CD4-positive, CD25-positive, alpha-beta regulatory T cell (primary cell): ENCODE results near the gene RNGTT. TPM values are rescaled to one million over a fixed set of nuclear protein-coding genes. Genes with fewer than 3 reads are reported as not detected.
"Not testable (repeated sequence)": the region's sequence is repeated elsewhere in the genome, so short reads cannot be mapped to it uniquely, and the experiment has no call there.

ENCODE experiments used
- ATAC-seq, 2 donors: fragments of 150-1000 bp; cut with Tn5 transposase; one replicate each; pipeline ENCODE4 v1.10.0; 2021; ENCODE audit warnings: low read depth in 2 of 2, moderate number of reproducible peaks in 2 of 2, moderate library complexity in 1 of 2
- DNase-seq, 3 donors: peaks; one replicate each; pipeline versions ENCODE4 v3.0.0 to v3.0.0-alpha.2; 2012 to 2022; ENCODE audit warnings: mixed read lengths in 1 of 3
- H3K27ac ChIP-seq: one replicate; pipeline ENCODE4 v1.7.0; 2013; ENCODE audit warnings: mild to moderate bottlenecking, low read length; ENCODE audit not compliant: insufficient read depth, poor library complexity, severe bottlenecking
- H3K27me3 ChIP-seq: one replicate; pipeline ENCODE4 v1.7.0; 2013; ENCODE audit warnings: low read length; ENCODE audit not compliant: control insufficient read depth, insufficient read depth
- H3K36me3 ChIP-seq: one replicate; pipeline ENCODE4 v1.7.0; 2013; ENCODE audit warnings: mild to moderate bottlenecking, low read length, moderate library complexity; ENCODE audit not compliant: control insufficient read depth, insufficient read depth
- H3K4me1 ChIP-seq: 2 replicates; pipeline ENCODE4 v1.7.0; 2013; ENCODE audit warnings: mild to moderate bottlenecking, low read length; ENCODE audit not compliant: insufficient read depth, control insufficient read depth, poor library complexity, severe bottlenecking
- H3K4me3 ChIP-seq: one replicate; pipeline ENCODE4 v1.7.0; 2013; ENCODE audit warnings: low read depth, mild to moderate bottlenecking, low read length, moderate library complexity
- H3K9me3 ChIP-seq, 2 experiments: 1 replicate in 1 of 2; 2 replicates in 1 of 2; pipeline ENCODE4 v1.7.0; 2013; ENCODE audit warnings: low read length in 2 of 2, mild to moderate bottlenecking in 1 of 2, moderate library complexity in 1 of 2; ENCODE audit not compliant: control insufficient read depth in 2 of 2
- H3K27ac Mint-ChIP-seq, 3 donors: one replicate each; pipeline ENCODE4 v1.8.0; 2020 to 2022; ENCODE audit warnings: mild to moderate bottlenecking in 3 of 3, mixed read lengths in 3 of 3, moderate library complexity in 2 of 3
- H3K27me3 Mint-ChIP-seq: one replicate; pipeline ENCODE4 v1.8.0; 2022; ENCODE audit warnings: mild to moderate bottlenecking, mixed read lengths
- H3K36me3 Mint-ChIP-seq: one replicate; pipeline ENCODE4 v1.8.0; 2020; ENCODE audit warnings: mixed read lengths
- H3K4me1 Mint-ChIP-seq, 4 donors: one replicate each; pipeline ENCODE4 v1.8.0; 2020 to 2022; ENCODE audit warnings: mixed read lengths in 4 of 4, mild to moderate bottlenecking in 1 of 4
- H3K4me3 Mint-ChIP-seq, 4 donors: one replicate each; pipeline ENCODE4 v1.8.0; 2020 to 2022; ENCODE audit warnings: mild to moderate bottlenecking in 4 of 4, mixed read lengths in 4 of 4, moderate library complexity in 3 of 4
- H3K9me3 Mint-ChIP-seq, 7 donors: one replicate each; pipeline ENCODE4 v1.8.0; 2020 to 2022; ENCODE audit warnings: mixed read lengths in 7 of 7, mild to moderate bottlenecking in 3 of 7, moderate library complexity in 2 of 7
- polyA plus RNA-seq, 4 donors: library from polyadenylated mRNA; unstranded; fragments of 300-500 nt; fragmentation: Illumina TruSeq; gene quantifications; one replicate each; pipeline ENCODE4 v1.2.3, GENCODE V29; 2021
- total RNA-seq: library from RNA; stranded (reverse); gene quantifications from one replicate; pipeline ENCODE4 v1.2.3, GENCODE V29; 2022

RNGTT gene
- total and polyA plus RNA-seq, 5 donors from 2014 or later = 14.8 to 22.5 (median 21.8) TPM

- DNase-seq = no peak
- H3K27me3 ChIP-seq = no peaks in the 10 kb centered on the region
- H3K4me1 ChIP-seq = no peaks in the 10 kb centered on the region
- H3K27ac ChIP-seq = no peak overlapping the region
- H3K27ac Mint-ChIP-seq = no peak overlapping the region
- peaks cover 2% of the 10 kb centered on the region for H3K36me3 ChIP-seq
- H3K9me3 ChIP-seq = no peaks in the 10 kb centered on the region
- ATAC-seq = no peak
- no peak overlapping the region for H3K4me3 Mint-ChIP-seq
- H3K9me3 Mint-ChIP-seq = no peaks in the 10 kb centered on the region
- H3K4me3 ChIP-seq = no peak overlapping the region
- peaks cover 4 to 9% (median 6%) of the 10 kb centered on the region in 4 donors for H3K4me1 Mint-ChIP-seq
- H3K36me3 Mint-ChIP-seq = peaks cover 12% of the 10 kb centered on the region
- H3K27me3 Mint-ChIP-seq = no peaks in the 10 kb centered on the region
Observed at GRCh38 chr6:88945415-88946008, 17.9 kb downstream of the RNGTT start.

- H3K4me1 ChIP-seq = no peaks in the 10 kb centered on the region
- H3K36me3 ChIP-seq = peaks cover 42% of the 10 kb centered on the region
- Mint-ChIP-seq H3K4me1 (peaks cover 3 to 8% (median 5%) of the 10 kb centered on the region in 4 donors), H3K36me3 (peaks cover 77% of the 10 kb centered on the region), H3K27ac (peak overlapping the region in 2 of 3 donors; percentile 31 to 35), H3K9me3 (peaks cover 2 to 37% (median 14%) of the 10 kb centered on the region in 7 donors), H3K27me3 (no peaks in the 10 kb centered on the region), H3K4me3 (no peak overlapping the region)
- ATAC-seq = no peak
- no peak overlapping the region for H3K27ac ChIP-seq
- no peak overlapping the region for H3K4me3 ChIP-seq
- H3K27me3 ChIP-seq = no peaks in the 10 kb centered on the region
- no peak for DNase-seq
- peaks cover 8 to 19% of the 10 kb centered on the region in 2 experiments for H3K9me3 ChIP-seq
Observed at GRCh38 chr6:88933521-88933920, 29.9 kb downstream of the RNGTT start.

- not testable (repeated sequence) for H3K27me3 ChIP-seq, H3K4me3 ChIP-seq, H3K27ac Mint-ChIP-seq, H3K4me1 Mint-ChIP-seq, H3K27ac ChIP-seq, H3K4me1 ChIP-seq, DNase-seq, H3K4me3 Mint-ChIP-seq, ATAC-seq, H3K27me3 Mint-ChIP-seq
- Mint-ChIP-seq H3K9me3 (peaks cover 0 to 37% (median 11%) of the 10 kb centered on the region in 7 donors), H3K36me3 (peaks cover 68% of the 10 kb centered on the region)
- Histone ChIP-seq H3K36me3 (peaks cover 46% of the 10 kb centered on the region), H3K9me3 (peaks cover 8 to 19% of the 10 kb centered on the region in 2 experiments)
Observed at GRCh38 chr6:88932019-88932418, 31.4 kb downstream of the RNGTT start.

- Mint-ChIP-seq H3K9me3 (no peaks in the 10 kb centered on the region), H3K4me3 (no peak overlapping the region), H3K4me1 (peaks cover 15 to 36% (median 23%) of the 10 kb centered on the region in 4 donors), H3K36me3 (peaks cover 22% of the 10 kb centered on the region), H3K27me3 (no peaks in the 10 kb centered on the region), H3K27ac (peak overlapping the region in 2 of 3 donors; percentile 82 to 87)
- Histone ChIP-seq H3K27ac (no peak overlapping the region), H3K27me3 (no peaks in the 10 kb centered on the region), H3K9me3 (no peaks in the 10 kb centered on the region), H3K4me1 (peaks cover 4% of the 10 kb centered on the region), H3K4me3 (no peak overlapping the region), H3K36me3 (peaks cover 24% of the 10 kb centered on the region)
- DNase-seq = no peak
- no peak for ATAC-seq
Observed at GRCh38 chr6:88922775-88923548, 40.5 kb downstream of the RNGTT start.

- DNase-seq = peak in 1 of 3 donors; percentile 18
- Histone ChIP-seq H3K4me3 (no peak overlapping the region), H3K9me3 (no peaks in the 10 kb centered on the region), H3K27ac (no peak overlapping the region), H3K4me1 (peaks cover 7% of the 10 kb centered on the region), H3K36me3 (peaks cover 21% of the 10 kb centered on the region), H3K27me3 (no peaks in the 10 kb centered on the region)
- Mint-ChIP-seq H3K4me3 (no peak overlapping the region), H3K9me3 (peaks cover 0 to 1% (median 0%) of the 10 kb centered on the region in 7 donors), H3K4me1 (peaks cover 23 to 45% (median 33%) of the 10 kb centered on the region in 4 donors), H3K27me3 (no peaks in the 10 kb centered on the region), H3K36me3 (peaks cover 22% of the 10 kb centered on the region), H3K27ac (no peak overlapping the region)
- ATAC-seq = peak; percentile 41 to 43
Observed at GRCh38 chr6:88921734-88922133, 41.7 kb downstream of the RNGTT start.

GRCh38 chr6:88920774-88921733 lies 42.4 kb downstream of the RNGTT start:
- H3K4me3 ChIP-seq = no peak overlapping the region
- DNase-seq (no peak), ATAC-seq (no peak)
- peaks cover 18% of the 10 kb centered on the region for H3K36me3 ChIP-seq
- no peak overlapping the region for H3K27ac ChIP-seq
- Mint-ChIP-seq H3K9me3 (peaks cover 0 to 2% (median 0%) of the 10 kb centered on the region in 7 donors), H3K36me3 (peaks cover 16% of the 10 kb centered on the region), H3K4me1 (peaks cover 26 to 43% (median 38%) of the 10 kb centered on the region in 4 donors), H3K27ac (peak overlapping the region in 1 of 3 donors; percentile 38), H3K4me3 (no peak overlapping the region), H3K27me3 (no peaks in the 10 kb centered on the region)
- no peaks in the 10 kb centered on the region for H3K27me3 ChIP-seq
- peaks cover 7% of the 10 kb centered on the region for H3K4me1 ChIP-seq
- no peaks in the 10 kb centered on the region for H3K9me3 ChIP-seq

GRCh38 chr6:88920088-88920487 lies 43.3 kb downstream of the RNGTT start:
- H3K4me3 ChIP-seq = no peak overlapping the region
- peak; percentile 52 to 61 for ATAC-seq
- Mint-ChIP-seq H3K4me1 (peaks cover 26 to 50% (median 42%) of the 10 kb centered on the region in 4 donors), H3K9me3 (peaks cover 0 to 3% (median 0%) of the 10 kb centered on the region in 7 donors), H3K36me3 (peaks cover 19% of the 10 kb centered on the region), H3K4me3 (no peak overlapping the region), H3K27ac (no peak overlapping the region), H3K27me3 (no peaks in the 10 kb centered on the region)
- DNase-seq = peak in 1 of 3 donors; percentile 34
- H3K9me3 ChIP-seq = peaks cover 0 to 4% of the 10 kb centered on the region in 2 experiments
- no peaks in the 10 kb centered on the region for H3K27me3 ChIP-seq
- peaks cover 10% of the 10 kb centered on the region for H3K36me3 ChIP-seq
- no peak overlapping the region for H3K27ac ChIP-seq
- H3K4me1 ChIP-seq = peaks cover 7% of the 10 kb centered on the region
